Measurements from ENCODE around the gene MEF2C. TPM values are rescaled to one million over a fixed set of nuclear protein-coding genes. Genes with fewer than 3 reads are reported as not detected.

The MEF2C gene
- total RNA-seq, 2 donors from 2014 or later, result 0.64 to 0.86 TPM

DNA sequence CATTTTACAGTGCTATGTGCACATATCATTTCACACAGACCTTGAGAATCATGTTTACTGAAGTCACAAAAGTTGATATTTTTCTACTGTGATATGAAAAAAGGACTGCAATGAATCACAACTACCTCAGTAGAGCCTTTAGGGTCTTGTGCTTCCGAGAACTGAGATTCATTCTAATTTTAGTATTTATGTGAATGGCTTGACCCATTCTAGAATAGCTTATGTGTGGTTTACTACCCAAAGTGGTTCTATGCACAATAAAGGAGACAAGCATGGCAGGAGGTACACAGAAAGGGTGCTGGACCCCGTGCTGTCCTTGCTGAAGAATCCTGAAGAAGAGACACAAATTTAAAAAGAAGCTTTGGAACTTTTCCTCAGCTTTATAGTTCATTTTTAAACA is 28.2 kb downstream of the MEF2C start:
- H3K9me3 Mint-ChIP-seq, result peaks cover 29% of the 10 kb centered on the region
- H3K27me3 ChIP-seq (ENCODE audit: control insufficient read depth, insufficient read depth, low read length, poor library complexity, severe bottlenecking), result no peaks in the 10 kb centered on the region
- no peak overlapping the region for H3K4me3 ChIP-seq (ENCODE audit: low read length)
- H3K4me1 ChIP-seq (ENCODE audit: control insufficient read depth, insufficient read depth, low read length), result peaks cover 3% of the 10 kb centered on the region
- no peak overlapping the region for H3K27ac Mint-ChIP-seq
- DNase-seq, result no peak
- H3K36me3 Mint-ChIP-seq (ENCODE audit: low read depth), result peaks cover 9% of the 10 kb centered on the region
- H3K4me1 Mint-ChIP-seq, result peaks cover 3% of the 10 kb centered on the region
- no peak overlapping the region for H3K4me3 Mint-ChIP-seq
- no peak for TF ChIP-seq CTCF (conservative IDR thresholded peaks at IDR 0.05)
- peaks cover 22% of the 10 kb centered on the region for H3K9me3 ChIP-seq (ENCODE audit: control insufficient read depth, low read length)
- no peaks in the 10 kb centered on the region for H3K36me3 ChIP-seq (ENCODE audit: control insufficient read depth, insufficient read depth, low read length)
- no peaks in the 10 kb centered on the region for H3K27me3 Mint-ChIP-seq (ENCODE audit: insufficient read depth)
- WGBS, 2 experiments (ENCODE audit: insufficient coverage in 1 of 2, insufficient read length in 1 of 2), result 83 to 100% methylated on average over 1 to 2 of the region's 2 CpGs
- no peak overlapping the region for H3K9ac ChIP-seq (ENCODE audit: extremely low read depth, low read length, poor library complexity, severe bottlenecking)
- no peak overlapping the region for H3K27ac ChIP-seq (ENCODE audit: low read depth, low read length)

GRCh38 chr5:88847420-88847819 is 35.6 kb downstream of the MEF2C start:
- Histone ChIP-seq H3K4me1 (ENCODE audit: control insufficient read depth, insufficient read depth, low read length) (no peaks in the 10 kb centered on the region), H3K4me3 (ENCODE audit: low read length) (no peak overlapping the region), H3K9me3 (ENCODE audit: control insufficient read depth, low read length) (no peaks in the 10 kb centered on the region), H3K36me3 (ENCODE audit: control insufficient read depth, insufficient read depth, low read length) (no peaks in the 10 kb centered on the region), H3K9ac (ENCODE audit: extremely low read depth, low read length, poor library complexity, severe bottlenecking) (no peak overlapping the region), H3K27me3 (ENCODE audit: control insufficient read depth, insufficient read depth, low read length, poor library complexity, severe bottlenecking) (no peaks in the 10 kb centered on the region), H3K27ac (ENCODE audit: low read depth, low read length) (no peak overlapping the region)
- WGBS, 2 experiments (ENCODE audit: insufficient coverage in 1 of 2, insufficient read length in 1 of 2), result 100% methylated on average over 1 of the region's 1 CpG; no CpG with 5 or more reads in 1 of the 2 experiments
- Mint-ChIP-seq H3K4me1 (no peaks in the 10 kb centered on the region), H3K4me3 (no peak overlapping the region), H3K27me3 (ENCODE audit: insufficient read depth) (no peaks in the 10 kb centered on the region), H3K9me3 (no peaks in the 10 kb centered on the region), H3K36me3 (ENCODE audit: low read depth) (no peaks in the 10 kb centered on the region), H3K27ac (no peak overlapping the region)
- no peak for TF ChIP-seq CTCF (conservative IDR thresholded peaks at IDR 0.05)
- DNase-seq, result no peak

- Histone ChIP-seq H3K36me3 (ENCODE audit: control insufficient read depth, insufficient read depth, low read length) (no peaks in the 10 kb centered on the region), H3K27me3 (ENCODE audit: control insufficient read depth, insufficient read depth, low read length, poor library complexity, severe bottlenecking) (no peaks in the 10 kb centered on the region), H3K9ac (ENCODE audit: extremely low read depth, low read length, poor library complexity, severe bottlenecking) (no peak overlapping the region), H3K27ac (ENCODE audit: low read depth, low read length) (no peak overlapping the region), H3K4me1 (ENCODE audit: control insufficient read depth, insufficient read depth, low read length) (no peaks in the 10 kb centered on the region), H3K4me3 (ENCODE audit: low read length) (no peak overlapping the region), H3K9me3 (ENCODE audit: control insufficient read depth, low read length) (no peaks in the 10 kb centered on the region)
- no peak for DNase-seq
- H3K4me1 Mint-ChIP-seq, result no peaks in the 10 kb centered on the region
- WGBS, 2 experiments (ENCODE audit: insufficient coverage in 1 of 2, insufficient read length in 1 of 2), result 96% methylated on average over 1 of the region's 1 CpG; no CpG with 5 or more reads in 1 of the 2 experiments
- no peak overlapping the region for H3K4me3 Mint-ChIP-seq
- H3K27me3 Mint-ChIP-seq (ENCODE audit: insufficient read depth), result no peaks in the 10 kb centered on the region
- no peak overlapping the region for H3K27ac Mint-ChIP-seq
- H3K9me3 Mint-ChIP-seq, result no peaks in the 10 kb centered on the region
- TF ChIP-seq CTCF (conservative IDR thresholded peaks at IDR 0.05), result no peak
- H3K36me3 Mint-ChIP-seq (ENCODE audit: low read depth), result no peaks in the 10 kb centered on the region
Measured at GRCh38 chr5:88846434-88846833, 36.5 kb downstream of the MEF2C start.
